GM18520 (cell line): ENCODE measurements around the gene LRRC23.
A peak's percentile ranks its signal among the peaks of the same experiment; 100 is the strongest.
"Not testable (repeated sequence)": the region's sequence is repeated elsewhere in the genome, so short reads cannot be mapped to it uniquely, and the experiment has no call there.

ENCODE experiments used
- ATAC-seq: cut with Tn5 transposase; IDR thresholded peaks from one replicate; pipeline ENCODE4 v1.9.1; 2021; ENCODE audit not compliant: unreplicated experiment

Gene LRRC23

DNA sequence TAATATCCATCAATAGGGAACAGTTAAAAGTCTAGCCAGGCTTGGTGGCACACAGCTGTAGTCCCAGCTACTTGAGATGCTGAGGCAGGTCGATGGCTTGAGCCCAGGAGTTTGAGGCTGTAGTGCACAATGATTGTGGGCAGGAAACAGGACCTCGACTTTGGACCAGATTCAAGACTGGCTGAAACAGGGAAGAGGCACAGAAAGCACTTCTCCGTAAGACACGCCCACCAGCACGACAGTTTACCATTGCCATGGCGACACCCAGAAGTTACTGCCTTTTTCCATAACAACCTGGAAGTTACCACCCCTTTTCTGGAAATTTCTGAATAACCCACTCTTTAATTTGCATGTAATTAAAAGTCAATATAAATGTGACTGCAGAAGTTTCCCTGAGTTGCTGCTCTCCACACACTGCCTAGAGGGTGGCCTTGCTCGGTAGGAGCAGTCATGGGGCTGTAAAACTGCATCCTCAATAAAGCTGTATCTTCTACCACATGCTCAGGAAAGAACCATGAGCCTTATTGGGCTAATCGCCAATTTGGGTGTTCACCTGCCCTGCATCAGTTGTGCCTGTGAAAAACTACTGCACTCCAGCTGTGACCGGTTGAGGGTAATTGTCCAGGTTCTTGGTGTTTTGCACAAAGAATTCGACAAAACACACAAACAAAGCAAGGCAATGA, 4.6 kb upstream of the LRRC23 start:
- ATAC-seq = no peak

- no peak for ATAC-seq
These were observed 2.2 kb upstream of the LRRC23 start for GRCh38 chr12:6902448-6902847.

DNA sequence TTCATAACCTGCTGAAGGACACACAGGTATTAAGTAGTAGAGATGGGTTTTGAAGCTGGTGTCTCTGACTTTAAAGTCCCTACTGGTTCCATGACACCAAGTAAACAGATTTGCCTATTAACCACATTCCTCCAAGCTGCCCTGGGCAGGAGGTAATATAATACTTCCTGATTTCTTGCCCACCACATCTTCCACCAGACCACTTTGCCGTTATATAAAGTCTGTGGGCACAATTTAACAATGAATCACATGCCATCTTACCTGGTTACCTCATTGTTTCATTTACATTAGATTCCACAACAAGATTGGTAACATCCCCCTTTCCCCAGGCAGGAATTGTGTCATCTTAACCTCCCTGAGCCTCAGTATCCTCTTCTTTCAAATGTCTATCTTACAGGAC, 900 bp upstream of the LRRC23 start:
- ATAC-seq = no peak

- ATAC-seq = no peak
These were observed 905 bp downstream of the LRRC23 start for GRCh38 chr12:6905414-6906040.

GRCh38 chr12:6908141-6908540, 3.5 kb downstream of the LRRC23 start:
- not testable (repeated sequence) for ATAC-seq

- no peak for ATAC-seq
These were observed 5.0 kb downstream of the LRRC23 start for GRCh38 chr12:6909421-6910145.

GRCh38 chr12:6912164-6912935, 7.7 kb downstream of the LRRC23 start:
- ATAC-seq = no peak

DNA sequence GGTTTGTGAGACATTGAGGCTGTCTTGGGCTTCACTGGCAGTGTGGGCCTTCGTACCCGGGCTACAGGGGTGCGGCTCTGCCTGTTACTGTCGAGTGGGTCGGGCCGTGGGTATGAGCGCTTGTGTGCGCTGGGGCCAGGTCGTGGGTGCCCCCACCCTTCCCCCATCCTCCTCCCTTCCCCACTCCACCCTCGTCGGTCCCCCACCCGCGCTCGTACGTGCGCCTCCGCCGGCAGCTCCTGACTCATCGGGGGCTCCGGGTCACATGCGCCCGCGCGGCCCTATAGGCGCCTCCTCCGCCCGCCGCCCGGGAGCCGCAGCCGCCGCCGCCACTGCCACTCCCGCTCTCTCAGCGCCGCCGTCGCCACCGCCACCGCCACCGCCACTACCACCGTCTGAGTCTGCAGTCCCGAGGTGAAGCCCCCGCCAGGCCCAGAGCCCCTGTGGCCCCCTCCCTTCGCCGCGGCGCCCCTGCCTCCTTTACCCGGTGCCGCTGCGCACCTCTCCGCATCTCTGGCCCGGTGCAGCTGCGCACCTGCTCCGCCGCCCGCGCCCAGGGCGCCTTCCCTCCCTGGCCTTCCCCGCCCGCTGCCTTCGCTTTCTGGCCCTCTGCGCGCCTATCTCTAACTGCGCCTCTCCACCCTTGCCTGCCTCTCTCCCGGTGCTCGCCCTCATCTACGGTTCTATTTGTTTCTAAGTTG, 9.8 kb downstream of the LRRC23 start, which contains the start of gene ENO2:
TSS of gene ENO2 (plus strand) at position 335 of the 701 bp plus-strand sequence. CDS start 1,253 bp downstream, outside the sequence.
- ATAC-seq = peak; percentile 62

GRCh38 chr12:6914947-6915788, 10.5 kb downstream of the LRRC23 start:
- ATAC-seq = no peak

GRCh38 chr12:6915789-6916285, 11.2 kb downstream of the LRRC23 start:
- no peak for ATAC-seq

GRCh38 chr12:6916426-6917200, 12.0 kb downstream of the LRRC23 start:
- ATAC-seq = no peak

- no peak for ATAC-seq
These were observed 13.0 kb downstream of the LRRC23 start for GRCh38 chr12:6917491-6918231.

- no peak for ATAC-seq
These were observed 15.0 kb downstream of the LRRC23 start for GRCh38 chr12:6919588-6919987.

DNA sequence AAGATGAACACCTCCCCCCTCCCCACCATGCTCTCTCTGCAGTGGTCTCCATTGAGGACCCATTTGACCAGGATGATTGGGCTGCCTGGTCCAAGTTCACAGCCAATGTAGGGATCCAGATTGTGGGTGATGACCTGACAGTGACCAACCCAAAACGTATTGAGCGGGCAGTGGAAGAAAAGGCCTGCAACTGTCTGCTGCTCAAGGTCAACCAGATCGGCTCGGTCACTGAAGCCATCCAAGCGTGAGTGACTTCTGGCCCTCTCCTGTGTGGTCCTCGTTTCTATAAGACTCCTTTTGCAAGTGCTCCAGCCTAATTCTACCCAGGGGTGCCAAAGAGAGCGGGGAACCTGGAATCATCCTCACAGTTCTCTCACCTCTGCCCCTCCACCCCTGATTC, 16.9 kb downstream of the LRRC23 start:
- ATAC-seq = no peak

GRCh38 chr12:6921996-6922946, 17.6 kb downstream of the LRRC23 start:
- ATAC-seq = no peak

DNA sequence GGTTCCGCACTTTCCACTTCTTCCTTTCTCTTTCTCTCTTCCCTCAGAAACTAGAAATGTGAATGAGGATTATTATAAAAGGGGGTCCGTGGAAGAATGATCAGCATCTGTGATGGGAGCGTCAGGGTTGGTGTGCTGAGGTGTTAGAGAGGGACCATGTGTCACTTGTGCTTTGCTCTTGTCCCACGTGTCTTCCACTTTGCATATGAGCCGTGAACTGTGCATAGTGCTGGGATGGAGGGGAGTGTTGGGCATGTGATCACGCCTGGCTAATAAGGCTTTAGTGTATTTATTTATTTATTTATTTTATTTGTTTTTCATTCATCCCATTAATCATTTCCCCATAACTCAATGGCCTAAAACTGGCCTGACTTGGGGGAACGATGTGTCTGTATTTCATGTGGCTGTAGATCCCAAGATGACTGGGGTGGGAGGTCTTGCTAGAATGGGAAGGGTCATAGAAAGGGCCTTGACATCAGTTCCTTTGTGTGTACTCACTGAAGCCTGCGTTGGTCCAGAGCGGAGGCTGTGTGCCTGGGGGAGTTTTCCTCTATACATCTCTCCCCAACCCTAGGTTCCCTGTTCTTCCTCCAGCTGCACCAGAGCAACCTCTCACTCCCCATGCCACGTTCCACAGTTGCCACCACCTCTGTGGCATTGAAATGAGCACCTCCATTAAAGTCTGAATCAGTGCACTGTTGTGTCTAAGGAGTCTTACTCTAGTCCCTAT, 18.5 kb downstream of the LRRC23 start:
- no peak for ATAC-seq
